Fibroblast of lung (primary cell): ENCODE results near the gene CEACAM20. TPM values are rescaled to one million over a fixed set of nuclear protein-coding genes. Genes with fewer than 3 reads are reported as not detected.

Source experiments
- DNase-seq, 2 donors: peaks; one replicate each; pipeline versions ENCODE4 v3.0.0 to v3.0.0-alpha.2; 2010; ENCODE audit warnings: low read depth in 2 of 2
- H2AFZ ChIP-seq: 2 replicates; pipeline ENCODE4 v1.5.1; 2012; ENCODE audit warnings: low read length, control low read depth, inconsistent platforms
- H3K27ac ChIP-seq: 2 replicates; pipeline ENCODE4 v1.5.1; 2011; ENCODE audit warnings: low read length, control low read depth; ENCODE audit not compliant: insufficient read depth
- H3K27me3 ChIP-seq: 2 replicates; pipeline ENCODE4 v1.5.1; 2011; ENCODE audit warnings: mild to moderate bottlenecking, low read length; ENCODE audit not compliant: control insufficient read depth, insufficient read depth
- H3K36me3 ChIP-seq: 2 replicates; pipeline ENCODE4 v1.5.1; 2011; ENCODE audit warnings: low read length; ENCODE audit not compliant: control insufficient read depth, insufficient read depth
- H3K4me1 ChIP-seq: 2 replicates; pipeline ENCODE4 v1.5.1; 2011; ENCODE audit warnings: low read length; ENCODE audit not compliant: control insufficient read depth, insufficient read depth; ENCODE audit errors: extremely low read depth
- H3K4me2 ChIP-seq: 2 replicates; pipeline ENCODE4 v1.5.1; 2011; ENCODE audit warnings: low read length, control low read depth; ENCODE audit not compliant: insufficient read depth; ENCODE audit errors: extremely low read depth
- H3K4me3 ChIP-seq, 4 experiments: fragments of 200-600 bp in 1 of 4; sonication (generic) in 1 of 4; replicated peaks in 1 of 4; 2 replicates each; pipeline ENCODE4 v1.5.1; 2011 to 2016; ENCODE audit warnings: low read length in 4 of 4, low read depth in 3 of 4, mild to moderate bottlenecking in 3 of 4, control low read depth in 2 of 4, inconsistent platforms in 1 of 4, mixed read lengths in 1 of 4; ENCODE audit not compliant: insufficient read depth in 1 of 4; ENCODE audit errors: control extremely low read depth in 1 of 4
- H3K79me2 ChIP-seq: 2 replicates; pipeline ENCODE4 v1.5.1; 2012; ENCODE audit warnings: mild to moderate bottlenecking, low read length, inconsistent platforms; ENCODE audit not compliant: control insufficient read depth, insufficient read depth
- H3K9ac ChIP-seq: 2 replicates; pipeline ENCODE4 v1.5.1; 2011; ENCODE audit warnings: mild to moderate bottlenecking, low read length, control low read depth; ENCODE audit not compliant: insufficient read depth
- H3K9me3 ChIP-seq: 2 replicates; pipeline ENCODE4 v1.5.1; 2012; ENCODE audit warnings: low read depth, low read length; ENCODE audit not compliant: control insufficient read depth, insufficient read depth
- H4K20me1 ChIP-seq: 2 replicates; pipeline ENCODE4 v1.5.1; 2011; ENCODE audit warnings: low read length; ENCODE audit not compliant: control insufficient read depth, insufficient read depth; ENCODE audit errors: extremely low read depth
- CTCF ChIP-seq, 2 donors: IDR thresholded peaks in 1 of 2; conservative IDR thresholded peaks in 1 of 2; 1 replicate in 1 of 2; 2 replicates in 1 of 2; pipeline ENCODE4 v1.5.1; 2011 to 2012; ENCODE audit warnings: low read length in 2 of 2, control low read depth in 1 of 2, inconsistent platforms in 1 of 2, low read depth in 1 of 2, mild to moderate bottlenecking in 1 of 2
- EZH2 ChIP-seq: IDR thresholded peaks from 2 replicates; pipeline ENCODE4 v1.5.1; 2012; ENCODE audit warnings: low read length, control low read depth, mild to moderate bottlenecking; ENCODE audit errors: missing control alignments
- polyA plus RNA-seq, 2 donors: library from polyadenylated mRNA; depleted of rRNA in 1 of 2; stranded (reverse) in 1 of 2; unstranded in 1 of 2; fragments of >200 nt; gene quantifications; 2 replicates each; pipeline ENCODE4 v1.2.1, GENCODE V29; 2011 to 2012; ENCODE audit warnings: missing spikeins in 1 of 2
- total RNA-seq: library from RNA; depleted of rRNA; stranded (reverse); fragments of >200 nt; gene quantifications from 2 replicates; pipeline ENCODE4 v1.2.1, GENCODE V29; 2014

CEACAM20 gene
- total and polyA plus RNA-seq, 2 donors (not counting 1 experiment from before 2014, with no cell fraction given): not detected

- no peaks in the 10 kb centered on the region for H3K4me1 ChIP-seq
- no peak for DNase-seq
- H3K4me3 ChIP-seq: no peak overlapping the region
- H3K9ac ChIP-seq: no peak overlapping the region
- no peak for TF ChIP-seq EZH2
- TF ChIP-seq CTCF (conservative IDR thresholded peaks at IDR 0.05 in 1 of 2, IDR thresholded peaks at IDR 0.05 in 1 of 2; ENCODE audit: low read depth in 1 of 2, low read length in 2 of 2): no peak
- H3K27me3 ChIP-seq: no peaks in the 10 kb centered on the region
- no peaks in the 10 kb centered on the region for H3K9me3 ChIP-seq
- H2AFZ ChIP-seq: no peak overlapping the region
- H3K79me2 ChIP-seq: no peaks in the 10 kb centered on the region
- H4K20me1 ChIP-seq: no peaks in the 10 kb centered on the region
- no peaks in the 10 kb centered on the region for H3K36me3 ChIP-seq
- H3K27ac ChIP-seq: no peak overlapping the region
- H3K4me2 ChIP-seq: no peak overlapping the region
Observed at GRCh38 chr19:44554641-44555246, 25.3 kb upstream of the CEACAM20 start.

DNA sequence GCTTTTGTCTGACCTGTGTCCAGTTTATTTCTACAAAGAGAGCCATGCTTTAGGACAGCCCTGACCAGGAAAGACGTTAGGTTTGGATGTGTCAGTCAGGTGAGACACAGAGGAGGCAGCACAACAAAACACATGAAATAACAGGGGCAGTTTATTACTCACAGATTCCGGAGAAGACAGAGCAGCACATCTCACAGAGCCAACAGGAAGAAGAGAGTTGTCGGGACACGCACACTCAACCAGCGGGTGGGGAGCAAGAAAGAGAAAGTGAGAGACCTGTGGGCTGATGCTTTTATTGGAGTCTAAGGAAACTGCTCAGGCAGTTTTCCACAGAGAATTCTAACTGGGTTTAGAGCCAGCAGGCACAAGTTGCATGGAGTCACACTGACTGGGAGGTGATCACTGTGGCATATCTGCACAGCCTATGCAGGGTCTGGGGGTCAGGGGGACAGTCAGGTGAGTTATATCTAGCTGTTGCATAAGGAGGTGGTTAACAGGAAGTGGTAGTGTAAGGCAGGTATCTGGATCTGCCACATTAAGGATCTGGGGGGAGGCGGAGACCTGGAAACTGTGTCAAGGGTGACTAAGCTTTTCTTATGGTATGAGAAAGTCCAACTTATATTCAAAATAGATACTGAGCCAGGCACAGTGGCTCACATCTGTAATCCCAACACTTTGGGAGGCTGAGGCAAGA, 24.1 kb upstream of the CEACAM20 start:
- H3K9ac ChIP-seq: no peak overlapping the region
- no peaks in the 10 kb centered on the region for H3K79me2 ChIP-seq
- no peaks in the 10 kb centered on the region for H3K4me1 ChIP-seq
- H3K36me3 ChIP-seq: no peaks in the 10 kb centered on the region
- TF ChIP-seq CTCF (conservative IDR thresholded peaks at IDR 0.05 in 1 of 2, IDR thresholded peaks at IDR 0.05 in 1 of 2; ENCODE audit: low read depth in 1 of 2, low read length in 2 of 2): no peak
- no peak for TF ChIP-seq EZH2
- H3K27ac ChIP-seq: no peak overlapping the region
- H2AFZ ChIP-seq: no peak overlapping the region
- no peak overlapping the region for H3K4me3 ChIP-seq
- H3K27me3 ChIP-seq: no peaks in the 10 kb centered on the region
- H3K4me2 ChIP-seq: no peak overlapping the region
- no peaks in the 10 kb centered on the region for H4K20me1 ChIP-seq
- no peaks in the 10 kb centered on the region for H3K9me3 ChIP-seq
- DNase-seq: no peak

GRCh38 chr19:44552324-44552723, 22.8 kb upstream of the CEACAM20 start:
- no peak overlapping the region for H3K9ac ChIP-seq
- DNase-seq: peak in 1 of 2 donors; percentile 12
- H3K4me1 ChIP-seq: no peaks in the 10 kb centered on the region
- no peaks in the 10 kb centered on the region for H3K9me3 ChIP-seq
- no peak overlapping the region for H3K4me2 ChIP-seq
- H3K79me2 ChIP-seq: no peaks in the 10 kb centered on the region
- no peak overlapping the region for H2AFZ ChIP-seq
- H3K4me3 ChIP-seq: no peak overlapping the region
- H3K36me3 ChIP-seq: no peaks in the 10 kb centered on the region
- H3K27ac ChIP-seq: no peak overlapping the region
- TF ChIP-seq CTCF (conservative IDR thresholded peaks at IDR 0.05 in 1 of 2, IDR thresholded peaks at IDR 0.05 in 1 of 2; ENCODE audit: low read depth in 1 of 2, low read length in 2 of 2) (peak; percentile 36 to 55), EZH2 (no peak)
- H3K27me3 ChIP-seq: no peaks in the 10 kb centered on the region
- H4K20me1 ChIP-seq: no peaks in the 10 kb centered on the region
